HL-60 (cell line): Measurements from ENCODE around the gene DNAH5.

Experiments
- POLR2AphosphoS5 ChIP-seq: IDR thresholded peaks from 2 replicates; pipeline ENCODE4 v1.6.1; 2012; ENCODE audit warnings: low read depth
- TF ChIP-seq, protein P1 (sequence below): IDR thresholded peaks from one replicate; pipeline ENCODE4 v1.5.1; 2011; ENCODE audit warnings: low read length, control low read depth, inconsistent platforms; ENCODE audit not compliant: insufficient read depth
- TF ChIP-seq, protein P2 (sequence below): IDR thresholded peaks from 2 replicates; pipeline ENCODE4 v1.6.1; 2012; ENCODE audit warnings: low read depth; ENCODE audit not compliant: insufficient replicate concordance

DNA sequence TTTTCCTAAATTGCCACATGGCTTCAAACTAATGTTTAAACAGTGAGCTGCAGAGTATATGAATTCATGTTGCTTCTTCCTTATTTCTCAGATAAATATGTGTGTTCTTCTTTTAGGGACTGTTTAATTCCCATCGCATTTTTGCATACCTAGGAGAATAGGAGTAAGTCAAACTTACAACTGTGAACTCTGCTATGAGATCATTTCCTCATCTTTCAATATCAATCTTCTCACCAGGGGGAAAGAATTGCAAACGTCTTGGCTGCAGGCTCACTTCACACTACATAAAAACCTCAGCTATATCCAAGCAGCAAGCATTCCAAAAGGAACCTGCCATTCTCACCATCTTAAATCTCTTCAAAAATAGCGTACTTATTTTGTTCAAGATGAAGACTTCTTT is 271.0 kb downstream of the DNAH5 start:
- TF ChIP-seq, protein P1, sequence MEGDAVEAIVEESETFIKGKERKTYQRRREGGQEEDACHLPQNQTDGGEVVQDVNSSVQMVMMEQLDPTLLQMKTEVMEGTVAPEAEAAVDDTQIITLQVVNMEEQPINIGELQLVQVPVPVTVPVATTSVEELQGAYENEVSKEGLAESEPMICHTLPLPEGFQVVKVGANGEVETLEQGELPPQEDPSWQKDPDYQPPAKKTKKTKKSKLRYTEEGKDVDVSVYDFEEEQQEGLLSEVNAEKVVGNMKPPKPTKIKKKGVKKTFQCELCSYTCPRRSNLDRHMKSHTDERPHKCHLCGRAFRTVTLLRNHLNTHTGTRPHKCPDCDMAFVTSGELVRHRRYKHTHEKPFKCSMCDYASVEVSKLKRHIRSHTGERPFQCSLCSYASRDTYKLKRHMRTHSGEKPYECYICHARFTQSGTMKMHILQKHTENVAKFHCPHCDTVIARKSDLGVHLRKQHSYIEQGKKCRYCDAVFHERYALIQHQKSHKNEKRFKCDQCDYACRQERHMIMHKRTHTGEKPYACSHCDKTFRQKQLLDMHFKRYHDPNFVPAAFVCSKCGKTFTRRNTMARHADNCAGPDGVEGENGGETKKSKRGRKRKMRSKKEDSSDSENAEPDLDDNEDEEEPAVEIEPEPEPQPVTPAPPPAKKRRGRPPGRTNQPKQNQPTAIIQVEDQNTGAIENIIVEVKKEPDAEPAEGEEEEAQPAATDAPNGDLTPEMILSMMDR = no peak
- TF ChIP-seq, protein P2, sequence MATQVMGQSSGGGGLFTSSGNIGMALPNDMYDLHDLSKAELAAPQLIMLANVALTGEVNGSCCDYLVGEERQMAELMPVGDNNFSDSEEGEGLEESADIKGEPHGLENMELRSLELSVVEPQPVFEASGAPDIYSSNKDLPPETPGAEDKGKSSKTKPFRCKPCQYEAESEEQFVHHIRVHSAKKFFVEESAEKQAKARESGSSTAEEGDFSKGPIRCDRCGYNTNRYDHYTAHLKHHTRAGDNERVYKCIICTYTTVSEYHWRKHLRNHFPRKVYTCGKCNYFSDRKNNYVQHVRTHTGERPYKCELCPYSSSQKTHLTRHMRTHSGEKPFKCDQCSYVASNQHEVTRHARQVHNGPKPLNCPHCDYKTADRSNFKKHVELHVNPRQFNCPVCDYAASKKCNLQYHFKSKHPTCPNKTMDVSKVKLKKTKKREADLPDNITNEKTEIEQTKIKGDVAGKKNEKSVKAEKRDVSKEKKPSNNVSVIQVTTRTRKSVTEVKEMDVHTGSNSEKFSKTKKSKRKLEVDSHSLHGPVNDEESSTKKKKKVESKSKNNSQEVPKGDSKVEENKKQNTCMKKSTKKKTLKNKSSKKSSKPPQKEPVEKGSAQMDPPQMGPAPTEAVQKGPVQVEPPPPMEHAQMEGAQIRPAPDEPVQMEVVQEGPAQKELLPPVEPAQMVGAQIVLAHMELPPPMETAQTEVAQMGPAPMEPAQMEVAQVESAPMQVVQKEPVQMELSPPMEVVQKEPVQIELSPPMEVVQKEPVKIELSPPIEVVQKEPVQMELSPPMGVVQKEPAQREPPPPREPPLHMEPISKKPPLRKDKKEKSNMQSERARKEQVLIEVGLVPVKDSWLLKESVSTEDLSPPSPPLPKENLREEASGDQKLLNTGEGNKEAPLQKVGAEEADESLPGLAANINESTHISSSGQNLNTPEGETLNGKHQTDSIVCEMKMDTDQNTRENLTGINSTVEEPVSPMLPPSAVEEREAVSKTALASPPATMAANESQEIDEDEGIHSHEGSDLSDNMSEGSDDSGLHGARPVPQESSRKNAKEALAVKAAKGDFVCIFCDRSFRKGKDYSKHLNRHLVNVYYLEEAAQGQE = no peak
- TF ChIP-seq POLR2AphosphoS5 = no peak
